Activated CD4-positive, alpha-beta T cell treated with anti-CD3 and anti-CD28 coated beads, Interleukin-2, amount 10 ng/mL, durations not matched to agents 24 days and 14 days (primary cell): ENCODE measurements around the gene PES1. TPM values are rescaled to one million over a fixed set of nuclear protein-coding genes. Genes with fewer than 3 reads are reported as not detected.
"Not testable (repeated sequence)": the region's sequence is repeated elsewhere in the genome, so short reads cannot be mapped to it uniquely, and the experiment has no call there.

Source experiments
- DNase-seq: peaks from one replicate; pipeline ENCODE4 v3.0.0; 2022
- H3K27ac Mint-ChIP-seq: one replicate; pipeline ENCODE4 v1.8.0; 2022; ENCODE audit warnings: mild to moderate bottlenecking, mixed read lengths
- H3K27me3 Mint-ChIP-seq: one replicate; pipeline ENCODE4 v1.8.0; 2022; ENCODE audit warnings: mixed read lengths
- H3K36me3 Mint-ChIP-seq: one replicate; pipeline ENCODE4 v1.8.0; 2022; ENCODE audit warnings: low read depth, mild to moderate bottlenecking, mixed read lengths
- H3K4me1 Mint-ChIP-seq: one replicate; pipeline ENCODE4 v1.8.0; 2021; ENCODE audit warnings: mixed read lengths
- H3K4me3 Mint-ChIP-seq: one replicate; pipeline ENCODE4 v1.8.0; 2022; ENCODE audit warnings: mild to moderate bottlenecking, moderate library complexity, mixed read lengths
- H3K9me3 Mint-ChIP-seq: one replicate; pipeline ENCODE4 v1.8.0; 2021; ENCODE audit warnings: mixed read lengths
- intact Hi-C: fragments of 100-400 bp; cut with micrococcal nuclease; formaldehyde crosslinking; loops from one replicate; pipeline ENCODE4 v1.15.1; 2023
- total RNA-seq: library from RNA; stranded (reverse); gene quantifications from 2 replicates; pipeline ENCODE4 v1.2.3, GENCODE V29; 2022

Gene PES1
- total RNA-seq, 1 donor from 2014 or later: 170 TPM

DNA sequence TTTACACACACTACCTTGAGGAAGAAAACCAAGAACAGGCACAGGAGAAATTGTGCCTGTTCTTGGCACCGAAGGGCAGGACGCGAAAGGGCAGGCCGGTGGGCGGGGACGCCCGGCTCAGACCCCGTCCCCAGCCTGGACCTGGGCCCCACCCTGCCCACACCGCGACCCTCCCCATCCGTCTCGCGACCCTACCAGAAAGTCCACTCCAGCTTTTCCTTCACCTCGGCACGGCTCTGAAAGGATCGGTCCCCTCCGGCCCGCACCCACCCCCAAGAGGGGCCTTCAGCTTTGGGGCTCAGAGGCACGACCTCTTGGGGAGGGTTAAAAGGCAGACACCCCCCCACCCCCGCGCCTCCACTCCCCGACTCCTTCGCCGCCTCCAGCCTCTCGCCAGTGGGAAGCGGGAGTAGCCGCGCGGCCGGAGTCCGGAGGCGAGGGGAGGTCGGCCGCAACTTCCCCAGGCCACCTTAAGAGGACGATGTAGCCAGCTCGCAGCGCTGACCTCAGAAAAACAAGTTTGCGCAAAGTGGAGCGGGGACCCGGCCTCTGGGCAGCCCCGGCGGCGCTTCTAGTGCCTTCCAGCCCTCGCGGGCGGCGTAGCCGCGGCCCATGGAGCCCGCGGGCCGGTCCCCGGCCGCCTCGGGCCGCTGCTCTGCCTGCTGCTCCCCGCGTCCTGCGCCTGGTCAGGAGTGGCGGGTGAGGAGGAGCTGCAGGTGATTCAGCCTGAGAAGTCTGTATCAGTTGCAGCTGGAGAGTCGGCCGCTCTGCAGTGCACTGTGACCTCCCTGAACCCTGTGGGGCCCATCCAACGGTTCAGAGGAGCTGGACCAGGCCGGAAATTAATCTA is 49.5 kb downstream of the PES1 start:
- no peaks in the 10 kb centered on the region for H3K4me1 Mint-ChIP-seq
- H3K27ac Mint-ChIP-seq: no peak overlapping the region
- H3K9me3 Mint-ChIP-seq: no peaks in the 10 kb centered on the region
- peaks cover 29% of the 10 kb centered on the region for H3K27me3 Mint-ChIP-seq
- no peak overlapping the region for H3K4me3 Mint-ChIP-seq
- no peaks in the 10 kb centered on the region for H3K36me3 Mint-ChIP-seq
- no peak for DNase-seq
- intact Hi-C loops: no loop called here

DNA sequence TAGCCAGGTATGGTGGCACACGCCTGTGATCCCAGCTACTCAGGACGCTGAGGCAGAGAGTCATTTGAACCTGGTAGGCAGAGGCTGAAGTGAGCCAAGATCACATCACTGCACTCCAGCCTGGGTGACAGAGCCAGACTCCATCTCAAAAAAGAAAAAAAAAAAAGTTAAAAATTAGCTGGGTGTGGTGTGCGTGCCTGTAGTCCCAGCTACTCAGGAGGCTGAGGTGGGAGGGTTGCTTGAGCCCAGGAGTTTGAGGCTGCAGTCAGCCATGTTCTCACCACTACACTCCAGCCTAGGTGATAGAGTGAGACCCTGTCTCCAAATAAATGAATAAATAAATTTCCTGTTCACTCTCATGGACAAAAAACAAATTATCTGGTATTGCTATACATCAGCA is 50.2 kb downstream of the PES1 start:
- H3K4me1 Mint-ChIP-seq, H3K27ac Mint-ChIP-seq, intact Hi-C loops, H3K4me3 Mint-ChIP-seq, H3K36me3 Mint-ChIP-seq, H3K9me3 Mint-ChIP-seq, DNase-seq: not testable (repeated sequence)
- H3K27me3 Mint-ChIP-seq: peaks cover 30% of the 10 kb centered on the region

DNA sequence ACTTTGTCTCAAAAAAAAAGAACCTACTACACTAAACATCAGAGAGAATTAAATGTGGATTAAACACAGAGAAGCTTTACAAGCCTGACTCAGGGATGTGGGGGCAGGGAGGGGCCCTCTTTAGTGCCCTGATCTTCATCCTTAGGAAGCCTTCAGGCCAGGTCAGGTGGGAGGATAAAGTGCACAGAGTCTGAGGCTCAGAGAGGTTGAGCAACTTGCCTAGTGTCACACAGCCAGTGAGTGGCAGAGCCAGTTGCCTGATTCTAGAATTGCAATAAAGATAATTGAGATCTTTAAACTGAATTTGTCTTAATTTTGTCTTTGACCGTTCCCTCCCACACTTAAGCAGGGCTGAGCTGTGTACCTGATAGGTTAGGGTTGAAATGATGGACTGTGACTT is 52.3 kb downstream of the PES1 start:
- Mint-ChIP-seq H3K4me3 (no peak overlapping the region), H3K36me3 (no peaks in the 10 kb centered on the region)
- intact Hi-C loops: no loop called here

DNA sequence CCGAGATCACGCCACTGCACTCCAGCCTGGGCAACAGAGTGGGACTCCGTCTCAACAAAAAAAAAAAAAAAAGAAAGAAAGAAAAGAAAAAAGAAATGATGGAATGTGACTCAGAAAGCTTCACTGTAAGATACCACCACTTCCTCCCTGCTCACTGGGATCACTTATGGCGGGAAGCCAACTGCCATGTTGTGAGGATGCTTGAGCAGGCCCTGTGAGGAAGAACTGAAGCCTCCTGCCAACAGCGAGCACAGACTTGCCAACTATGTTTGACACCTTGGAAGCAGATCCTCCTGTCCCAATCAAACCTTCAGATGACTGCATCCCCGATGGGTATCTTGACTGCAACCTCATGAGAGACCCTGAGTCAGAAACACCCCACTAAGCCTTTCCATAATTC is 53.4 kb downstream of the PES1 start:
- Mint-ChIP-seq H3K27me3 (peaks cover 24% of the 10 kb centered on the region), H3K9me3 (no peaks in the 10 kb centered on the region), H3K4me3 (no peak overlapping the region), H3K27ac (no peak overlapping the region), H3K4me1 (peaks cover 2% of the 10 kb centered on the region), H3K36me3 (no peaks in the 10 kb centered on the region)
- DNase-seq: no peak
- intact Hi-C loops: no loop called here

More for the DNA sequence above, 52.3 kb downstream of the PES1 start:
- DNase-seq: no peak
- H3K4me1 Mint-ChIP-seq: peaks cover 2% of the 10 kb centered on the region
- H3K27me3 Mint-ChIP-seq: peaks cover 27% of the 10 kb centered on the region
- H3K27ac Mint-ChIP-seq: no peak overlapping the region
- H3K9me3 Mint-ChIP-seq: no peaks in the 10 kb centered on the region

DNA sequence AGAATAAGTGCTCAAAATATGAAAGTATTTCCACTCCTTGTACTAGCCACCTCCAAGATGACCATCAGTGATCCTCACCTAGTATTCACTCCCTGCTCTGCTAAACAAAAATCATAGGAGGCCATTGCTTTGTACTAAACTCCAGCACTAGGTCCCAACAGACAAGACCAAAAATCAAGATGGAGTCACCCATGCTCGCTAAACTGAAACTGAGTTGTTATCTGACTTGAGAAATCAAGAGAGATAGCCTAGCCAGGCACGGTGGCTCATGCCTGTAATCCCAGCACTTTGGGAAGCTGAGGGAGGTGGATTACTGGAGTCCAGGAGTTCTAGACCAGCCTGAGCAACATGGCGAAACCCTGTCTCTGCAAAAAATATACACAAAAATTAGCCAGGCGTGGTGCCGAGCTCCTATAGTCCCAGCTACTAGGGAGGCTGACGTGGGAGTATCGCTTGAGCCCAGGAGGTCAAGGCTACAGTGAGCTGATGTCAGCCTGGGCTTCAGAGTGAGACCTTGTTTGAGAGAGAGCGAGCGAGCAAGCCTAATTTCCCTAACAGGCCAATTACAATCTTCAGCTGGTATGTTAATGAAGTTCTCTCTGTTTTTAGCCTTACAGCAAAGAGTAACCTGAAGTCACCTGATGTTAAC is 54.5 kb downstream of the PES1 start:
- H3K36me3 Mint-ChIP-seq: no peaks in the 10 kb centered on the region

DNA sequence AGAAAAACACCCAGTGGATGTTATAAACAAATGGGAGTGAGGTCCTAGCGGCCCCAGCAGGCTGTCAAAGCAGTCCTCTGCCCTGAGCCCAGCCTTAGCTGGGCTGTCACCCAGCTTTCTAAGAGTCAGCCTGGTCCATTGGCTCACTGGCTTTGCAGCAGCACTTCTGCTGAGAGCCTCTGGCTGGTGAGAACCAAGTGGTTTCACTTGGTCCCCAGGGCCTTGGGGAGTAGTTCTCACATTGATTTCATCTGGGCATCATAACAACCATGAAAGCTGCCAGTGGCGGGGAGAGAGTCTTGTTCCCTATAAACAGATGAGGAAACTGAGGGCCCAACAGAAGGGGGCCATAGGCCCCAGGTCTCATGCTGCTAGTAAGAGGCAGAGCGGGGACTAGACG is 56.5 kb downstream of the PES1 start:
- DNase-seq: no peak
- Mint-ChIP-seq H3K27me3 (peaks cover 3% of the 10 kb centered on the region), H3K27ac (no peak overlapping the region), H3K36me3 (no peaks in the 10 kb centered on the region), H3K9me3 (no peaks in the 10 kb centered on the region), H3K4me3 (no peak overlapping the region), H3K4me1 (peaks cover 2% of the 10 kb centered on the region)
- intact Hi-C loops: no loop called here

More for the DNA sequence above, 54.5 kb downstream of the PES1 start:
- DNase-seq: no peak
- H3K9me3 Mint-ChIP-seq: no peaks in the 10 kb centered on the region
- no peak overlapping the region for H3K4me3 Mint-ChIP-seq
- H3K4me1 Mint-ChIP-seq: peaks cover 2% of the 10 kb centered on the region
- H3K27ac Mint-ChIP-seq: no peak overlapping the region
- H3K27me3 Mint-ChIP-seq: peaks cover 16% of the 10 kb centered on the region
- intact Hi-C loops: no loop called here

DNA sequence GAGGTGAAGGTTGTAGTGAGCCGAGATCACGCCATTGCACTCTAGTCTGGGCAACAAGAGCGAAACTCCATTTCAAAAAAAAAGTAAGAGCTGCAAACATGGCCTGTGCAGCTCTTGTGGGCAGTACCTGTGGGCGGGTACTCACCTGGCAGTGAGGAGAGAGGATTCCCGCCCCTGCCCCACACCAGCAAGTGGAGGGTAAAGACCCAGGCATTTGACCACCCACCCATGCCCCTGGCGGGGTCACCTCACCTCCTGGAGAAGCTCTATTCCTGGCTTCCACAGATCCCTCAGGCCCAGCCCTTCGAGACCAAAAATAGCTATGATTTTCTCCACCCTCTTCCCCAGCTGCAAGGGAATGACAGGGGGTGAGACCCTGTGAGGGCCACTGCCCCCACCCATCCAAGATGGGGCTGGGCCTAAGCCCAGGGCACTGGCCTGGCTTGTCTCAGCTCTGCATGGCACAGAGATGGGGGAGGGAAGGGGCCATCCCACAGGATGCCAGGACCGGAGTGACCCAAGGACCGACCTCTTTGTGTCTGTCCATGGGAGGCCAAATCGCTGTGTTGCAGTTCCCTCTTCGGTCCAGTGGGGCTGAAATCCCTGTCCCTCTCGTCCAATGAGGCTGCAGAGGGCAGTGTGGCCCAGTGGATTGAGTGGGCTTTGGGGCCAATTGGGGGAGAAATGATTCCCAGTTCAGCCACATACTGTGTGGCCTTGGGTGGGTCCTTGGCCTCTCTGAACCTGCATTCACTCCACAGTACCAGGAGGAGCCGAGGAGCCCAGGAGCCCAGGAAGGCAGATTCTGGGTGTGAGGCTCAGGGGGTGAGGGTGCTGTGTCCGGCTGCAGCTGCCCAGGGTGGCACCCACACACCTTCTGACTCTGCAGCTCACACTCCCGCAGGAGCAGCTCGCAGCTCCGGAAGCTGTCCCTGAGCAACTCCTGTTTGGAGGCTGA is 59.8 kb downstream of the PES1 start:
- peaks cover 2% of the 10 kb centered on the region for H3K4me1 Mint-ChIP-seq

DNA sequence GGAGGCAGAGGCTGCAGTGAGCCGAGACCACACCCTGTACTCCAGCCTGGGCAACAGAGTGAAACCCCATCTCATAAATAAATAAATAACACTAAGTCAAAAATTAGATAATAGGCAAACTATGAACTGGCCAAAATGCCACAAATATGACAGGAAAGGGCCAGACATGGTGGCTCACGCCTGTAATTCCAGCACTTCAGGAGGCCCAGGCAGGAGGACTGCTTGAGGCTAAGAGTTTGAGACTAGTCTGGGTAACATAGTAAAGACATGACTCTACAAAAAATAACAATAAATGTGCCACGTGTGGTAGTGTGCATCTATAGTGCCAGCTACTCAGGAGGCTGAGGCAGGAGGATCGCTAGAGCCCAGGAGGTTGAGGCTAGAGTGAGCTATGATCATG is 65.1 kb downstream of the PES1 start:
- H3K4me3 Mint-ChIP-seq: no peak overlapping the region
- H3K36me3 Mint-ChIP-seq: no peaks in the 10 kb centered on the region
- no peaks in the 10 kb centered on the region for H3K4me1 Mint-ChIP-seq
- no peak overlapping the region for H3K27ac Mint-ChIP-seq
- DNase-seq: no peak
- intact Hi-C loops: no loop called here
- peaks cover 6% of the 10 kb centered on the region for H3K27me3 Mint-ChIP-seq
- H3K9me3 Mint-ChIP-seq: no peaks in the 10 kb centered on the region

More for the DNA sequence above, 59.8 kb downstream of the PES1 start:
- intact Hi-C loops: no loop called here
- no peak overlapping the region for H3K4me3 Mint-ChIP-seq
- peaks cover 1% of the 10 kb centered on the region for H3K27me3 Mint-ChIP-seq
- no peak for DNase-seq
- no peak overlapping the region for H3K27ac Mint-ChIP-seq
- no peaks in the 10 kb centered on the region for H3K36me3 Mint-ChIP-seq
- H3K9me3 Mint-ChIP-seq: no peaks in the 10 kb centered on the region

Other genes with a start within 250 kb of the PES1 start
- gene SF3A1, start 235.0 kb downstream of the PES1 start, total RNA-seq: 314 and 319 TPM in 2 replicates
- 2.9 and 3.2 TPM in 2 replicates for gene CCDC157, start 234.9 kb downstream of the PES1 start, total RNA-seq
- gene RNF215, start 204.5 kb downstream of the PES1 start, total RNA-seq: 10.4 and 15.2 TPM in 2 replicates
- 25.1 and 26.7 TPM in 2 replicates for gene SEC14L2, start 194.9 kb downstream of the PES1 start, total RNA-seq
- gene MTFP1, start 166.1 kb downstream of the PES1 start, total RNA-seq: 79.3 and 80.5 TPM in 2 replicates
- not detected in 2 replicates for gene SEC14L3, start 119.9 kb downstream of the PES1 start, total RNA-seq
- gene SEC14L4, start 86.2 kb downstream of the PES1 start, total RNA-seq: not detected in 2 replicates
- not detected in 2 replicates for gene SEC14L6, start 45.2 kb downstream of the PES1 start, total RNA-seq
- not detected in 2 replicates for gene GAL3ST1, start 17.2 kb downstream of the PES1 start, total RNA-seq
- 0.35 and 0.45 TPM in 2 replicates for gene TCN2, start 15.3 kb upstream of the PES1 start, total RNA-seq
- 6.6 and 7.4 TPM in 2 replicates for gene SLC35E4, start 43.9 kb upstream of the PES1 start, total RNA-seq
- 8.0 and 10.3 TPM in 2 replicates for gene DUSP18, start 76.0 kb upstream of the PES1 start, total RNA-seq
- gene OSBP2, start 103.0 kb upstream of the PES1 start, total RNA-seq: 2.1 and 2.6 TPM in 2 replicates